VCaP (cell line): ENCODE results near the gene PACSIN3.

Source experiments
- H3K27ac ChIP-seq: fragments of 450-650 bp; 2 replicates; pipeline ENCODE4 v1.5.1; 2017
- TF ChIP-seq, protein P1 (sequence below): fragments of 450-650 bp; conservative IDR thresholded peaks from 2 replicates; pipeline ENCODE4 v1.5.1; 2017; ENCODE audit warnings: mild to moderate bottlenecking, moderate library complexity

PACSIN3 gene

GRCh38 chr11:47155879-47156278, 30.4 kb downstream of the PACSIN3 start:
- TF ChIP-seq, protein P1, sequence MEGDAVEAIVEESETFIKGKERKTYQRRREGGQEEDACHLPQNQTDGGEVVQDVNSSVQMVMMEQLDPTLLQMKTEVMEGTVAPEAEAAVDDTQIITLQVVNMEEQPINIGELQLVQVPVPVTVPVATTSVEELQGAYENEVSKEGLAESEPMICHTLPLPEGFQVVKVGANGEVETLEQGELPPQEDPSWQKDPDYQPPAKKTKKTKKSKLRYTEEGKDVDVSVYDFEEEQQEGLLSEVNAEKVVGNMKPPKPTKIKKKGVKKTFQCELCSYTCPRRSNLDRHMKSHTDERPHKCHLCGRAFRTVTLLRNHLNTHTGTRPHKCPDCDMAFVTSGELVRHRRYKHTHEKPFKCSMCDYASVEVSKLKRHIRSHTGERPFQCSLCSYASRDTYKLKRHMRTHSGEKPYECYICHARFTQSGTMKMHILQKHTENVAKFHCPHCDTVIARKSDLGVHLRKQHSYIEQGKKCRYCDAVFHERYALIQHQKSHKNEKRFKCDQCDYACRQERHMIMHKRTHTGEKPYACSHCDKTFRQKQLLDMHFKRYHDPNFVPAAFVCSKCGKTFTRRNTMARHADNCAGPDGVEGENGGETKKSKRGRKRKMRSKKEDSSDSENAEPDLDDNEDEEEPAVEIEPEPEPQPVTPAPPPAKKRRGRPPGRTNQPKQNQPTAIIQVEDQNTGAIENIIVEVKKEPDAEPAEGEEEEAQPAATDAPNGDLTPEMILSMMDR, result no peak
- H3K27ac ChIP-seq, result no peak overlapping the region

GRCh38 chr11:47154616-47155570, 31.3 kb downstream of the PACSIN3 start:
- no peak overlapping the region for H3K27ac ChIP-seq
- TF ChIP-seq, protein P1, result no peak

DNA sequence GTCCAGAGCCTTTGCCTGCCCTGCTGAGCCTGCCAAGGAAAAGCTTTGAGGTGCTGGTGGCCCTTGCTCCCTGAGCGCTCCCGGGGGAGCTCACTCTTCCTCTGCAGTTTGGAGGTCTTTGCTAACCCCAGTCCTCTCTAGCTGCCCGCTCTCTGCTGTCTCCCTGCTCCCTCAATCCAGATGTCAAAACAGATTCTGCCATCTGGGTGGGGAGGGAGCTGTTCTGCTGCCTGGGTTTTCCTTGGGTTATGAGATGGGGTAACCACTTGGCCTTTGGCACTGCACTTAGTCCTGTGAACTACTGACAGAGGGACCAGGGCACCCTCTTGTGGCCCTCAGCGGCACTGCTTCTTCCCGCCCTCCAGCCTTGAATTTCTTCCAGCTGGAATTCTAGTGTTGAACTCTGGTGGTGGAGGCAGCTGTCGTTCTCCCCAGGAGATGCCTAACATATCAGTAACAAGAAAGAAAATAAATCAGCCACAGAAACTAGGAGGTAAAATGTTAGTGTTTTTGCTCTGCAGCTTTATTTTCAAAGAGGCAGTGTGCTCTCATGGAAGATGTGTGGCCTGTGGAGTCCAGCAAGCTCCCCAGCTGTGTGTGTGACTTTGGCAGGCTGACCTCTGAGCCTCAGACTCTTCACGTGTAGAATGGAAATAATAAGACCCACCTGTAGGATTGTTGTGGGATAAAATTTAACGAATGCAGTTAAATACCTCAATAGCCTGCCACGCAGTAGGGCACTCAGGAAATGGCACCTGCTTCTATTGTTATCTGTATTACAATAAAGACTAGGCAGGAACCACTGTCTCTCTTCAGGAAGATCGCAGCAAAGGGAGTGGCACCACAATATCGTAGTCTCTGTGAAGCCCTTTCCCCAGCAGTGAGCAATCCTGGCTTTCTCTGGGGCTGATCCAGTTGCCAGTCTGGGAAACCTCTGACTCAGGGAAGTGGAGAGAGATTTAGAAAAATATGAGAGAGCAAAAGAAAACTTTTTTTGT, 33.0 kb downstream of the PACSIN3 start:
- TF ChIP-seq, protein P1, result peak; percentile 98
- H3K27ac ChIP-seq, result no peak overlapping the region

GRCh38 chr11:47152126-47152952, 33.9 kb downstream of the PACSIN3 start:
- TF ChIP-seq, protein P1, result no peak

GRCh38 chr11:47149782-47150181, 36.5 kb downstream of the PACSIN3 start:
- TF ChIP-seq, protein P1, result no peak
- no peak overlapping the region for H3K27ac ChIP-seq

More at GRCh38 chr11:47152126-47152952, 33.9 kb downstream of the PACSIN3 start:
- no peak overlapping the region for H3K27ac ChIP-seq

DNA sequence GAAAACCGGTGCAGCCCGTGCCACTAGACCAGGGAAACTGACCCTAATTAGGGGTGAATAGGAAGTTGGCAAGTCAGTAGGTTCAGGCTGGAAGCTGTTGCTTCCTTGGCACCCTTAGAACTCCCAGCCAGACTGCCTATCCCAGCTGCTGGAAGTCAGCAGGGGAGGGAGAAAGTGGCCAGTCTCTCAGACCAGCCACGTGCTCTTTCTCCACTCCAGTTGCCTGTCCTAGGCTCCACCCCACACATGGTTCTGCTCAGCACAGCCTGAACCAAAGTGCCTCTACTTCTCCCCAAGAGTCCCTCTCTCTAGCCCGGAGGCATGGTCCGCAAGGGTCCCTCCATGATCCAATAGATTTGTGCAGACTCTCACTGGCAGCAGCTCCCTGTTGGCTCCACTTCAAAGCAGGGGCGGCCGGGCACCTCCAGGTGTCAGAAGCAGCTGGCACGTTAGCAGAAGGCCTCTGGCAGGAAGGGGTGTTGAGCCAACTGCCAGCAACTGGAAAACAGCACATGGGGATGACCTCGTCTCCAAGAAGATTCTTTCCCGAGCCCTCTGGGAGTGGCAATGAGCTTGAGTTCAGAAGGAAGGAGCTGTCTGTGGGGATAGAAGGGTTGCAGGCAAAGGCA, 37.2 kb downstream of the PACSIN3 start:
- H3K27ac ChIP-seq, result no peak overlapping the region
- TF ChIP-seq, protein P1, result no peak
